NCI-H1436 treated with DMSO at 0.1 percent for 48 hours (cell line): ENCODE measurements around the gene CNTN6.
"Not testable (repeated sequence)": the region's sequence is repeated elsewhere in the genome, so short reads cannot be mapped to it uniquely, and the experiment has no call there.

ENCODE experiments used
- DNase-seq: peaks from one replicate; lab custom pipeline; 2025; lab: John Stamatoyannopoulos, UW

The CNTN6 gene

GRCh38 chr3:1288805-1289494 is 196.1 kb downstream of the CNTN6 start:
- no peak for DNase-seq

- no peak for DNase-seq
These were observed 199.8 kb downstream of the CNTN6 start for GRCh38 chr3:1292571-1293071.

- DNase-seq: no peak
These were observed 201.8 kb downstream of the CNTN6 start for GRCh38 chr3:1294586-1294985.

GRCh38 chr3:1318296-1319005 is 225.6 kb downstream of the CNTN6 start:
- no peak for DNase-seq

- no peak for DNase-seq
These were observed 233.7 kb downstream of the CNTN6 start for GRCh38 chr3:1326546-1326945.

- no peak for DNase-seq
These were observed 237.3 kb downstream of the CNTN6 start for GRCh38 chr3:1330107-1330506.

GRCh38 chr3:1346386-1346785 is 253.6 kb downstream of the CNTN6 start:
- no peak for DNase-seq

GRCh38 chr3:1348547-1348946 is 255.7 kb downstream of the CNTN6 start:
- DNase-seq: no peak

GRCh38 chr3:1350885-1351284 is 258.1 kb downstream of the CNTN6 start:
- no peak for DNase-seq

- DNase-seq: no peak
These were observed 262.9 kb downstream of the CNTN6 start for GRCh38 chr3:1355691-1356090.

GRCh38 chr3:1356101-1356500 is 263.3 kb downstream of the CNTN6 start:
- no peak for DNase-seq

GRCh38 chr3:1365528-1365927 is 272.7 kb downstream of the CNTN6 start:
- no peak for DNase-seq

- DNase-seq: no peak
These were observed 281.6 kb downstream of the CNTN6 start for GRCh38 chr3:1374471-1374870.

- DNase-seq: no peak
These were observed 282.3 kb downstream of the CNTN6 start for GRCh38 chr3:1375145-1375544.

GRCh38 chr3:1380926-1381646 is 288.3 kb downstream of the CNTN6 start:
- no peak for DNase-seq

- DNase-seq: no peak
These were observed 288.8 kb downstream of the CNTN6 start for GRCh38 chr3:1381647-1382036.

- DNase-seq: not testable (repeated sequence)
These were observed 294.6 kb downstream of the CNTN6 start for GRCh38 chr3:1387396-1387905.

GRCh38 chr3:1394188-1394587 is 301.4 kb downstream of the CNTN6 start:
- no peak for DNase-seq

- no peak for DNase-seq
These were observed 307.7 kb downstream of the CNTN6 start for GRCh38 chr3:1400571-1400970.

GRCh38 chr3:1404270-1404962 is 311.6 kb downstream of the CNTN6 start:
- no peak for DNase-seq

GRCh38 chr3:1406250-1406649 is 313.4 kb downstream of the CNTN6 start:
- no peak for DNase-seq

GRCh38 chr3:1421577-1421976 is 328.8 kb downstream of the CNTN6 start:
- no peak for DNase-seq
